Ureter (tissue), 1 donor: ENCODE data around the gene DUXB. TPM values are rescaled to one million over a fixed set of nuclear protein-coding genes. Genes with fewer than 3 reads are reported as not detected.

Source experiments
- DNase-seq: peaks from one replicate; pipeline ENCODE4 v3.0.0-alpha.2; 2020; ENCODE audit warnings: low spot score
- total RNA-seq: library from RNA; stranded (reverse); gene quantifications from one replicate; pipeline ENCODE4 v1.2.4, GENCODE V29; 2023
- donor health status: DM: yes; HTN: yes; CAD: no.

The DUXB gene, protein sequence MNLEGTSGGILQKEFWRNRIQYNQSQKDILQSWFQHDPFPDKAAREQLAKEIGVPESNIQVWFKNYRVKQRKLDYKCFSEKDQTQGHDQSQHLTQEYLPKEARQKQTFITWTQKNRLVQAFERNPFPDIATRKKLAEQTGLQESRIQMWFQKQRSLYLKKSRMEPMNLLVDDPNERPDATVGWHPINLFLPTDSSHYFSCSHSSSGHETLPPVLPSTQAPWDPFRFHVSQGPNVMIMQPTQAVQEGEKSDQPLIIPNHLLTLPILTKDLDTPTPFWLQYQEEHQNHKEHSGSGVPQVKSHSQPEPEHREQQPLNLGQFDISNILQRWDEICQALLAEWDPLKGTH
- not detected for total RNA-seq

DNA sequence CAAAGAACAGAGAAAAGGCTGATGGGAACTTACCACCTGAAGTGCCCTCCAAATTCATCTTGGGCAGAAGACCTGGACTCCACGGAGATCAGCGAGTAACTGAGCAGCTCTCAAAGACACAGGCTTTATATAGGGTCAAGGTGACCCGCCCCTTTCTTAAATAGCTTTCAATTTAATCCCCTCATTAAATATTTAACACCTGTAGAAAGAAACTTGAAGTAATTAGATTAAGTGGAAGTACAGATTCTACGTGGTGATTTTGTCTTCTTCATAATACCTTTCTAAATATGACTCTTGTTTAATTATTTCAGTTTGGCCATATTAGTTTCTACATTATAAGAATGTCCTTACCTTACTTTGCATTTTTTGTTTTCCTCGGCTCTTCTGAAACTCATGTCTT lies at the start of gene DUXB:
Gene DUXB (minus strand): TSS at position 101 of the 400 bp plus-strand sequence. CDS start 43 bp downstream, at position 58.
- DNase-seq = no peak

- DNase-seq = no peak
Observed at GRCh38 chr16:75750528-75750927, 49.3 kb upstream of the DUXB start.

GRCh38 chr16:75746359-75746758 lies 45.1 kb upstream of the DUXB start:
- no peak for DNase-seq

- DNase-seq = no peak
Observed at GRCh38 chr16:75745823-75746222, 44.6 kb upstream of the DUXB start.

GRCh38 chr16:75745242-75745641 lies 44.0 kb upstream of the DUXB start:
- no peak for DNase-seq

GRCh38 chr16:75742424-75743047 lies 41.3 kb upstream of the DUXB start:
- no peak for DNase-seq

- peak; percentile 57 for DNase-seq
Observed at GRCh38 chr16:75733305-75734211, 32.3 kb upstream of the DUXB start.

DNA sequence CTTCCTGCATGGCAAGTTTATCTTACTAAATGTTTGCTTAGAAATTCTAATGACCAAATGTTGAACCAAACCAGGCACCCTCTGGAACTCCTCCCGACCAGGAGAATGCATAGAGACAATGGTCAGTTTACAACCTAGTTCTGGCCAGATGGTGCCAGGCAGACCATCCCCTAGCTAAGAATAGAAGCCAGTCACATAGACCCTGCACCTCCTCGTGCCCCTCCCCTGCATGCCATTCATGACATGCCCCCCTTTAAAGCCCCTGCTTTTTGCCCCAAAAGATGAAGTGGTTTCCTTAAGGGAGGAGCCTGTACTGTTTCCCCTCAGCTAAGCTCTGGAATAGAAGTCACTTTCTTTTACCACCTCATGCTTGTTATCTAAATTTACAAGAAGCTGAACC lies 31.6 kb upstream of the DUXB start:
- DNase-seq = no peak

DNA sequence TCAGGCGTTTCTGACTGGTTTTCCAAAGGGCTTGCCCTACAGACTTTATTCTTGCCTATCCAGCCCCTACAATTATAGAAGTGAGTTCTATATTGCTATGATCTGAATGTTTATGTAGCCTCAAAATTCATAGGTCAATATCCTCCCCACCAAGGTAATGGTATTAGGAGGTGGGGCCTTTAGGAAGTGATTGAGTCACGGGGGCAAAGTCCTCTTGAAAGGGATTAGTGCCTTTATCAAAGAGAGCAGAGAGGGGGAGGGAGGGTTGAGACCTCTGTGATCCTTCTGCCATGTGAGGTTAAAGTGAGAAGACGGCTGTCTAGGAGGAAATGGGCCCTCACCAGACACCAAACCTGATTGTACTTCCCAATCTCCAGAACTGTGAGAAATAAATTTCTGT lies 26.0 kb upstream of the DUXB start:
- no peak for DNase-seq

DNA sequence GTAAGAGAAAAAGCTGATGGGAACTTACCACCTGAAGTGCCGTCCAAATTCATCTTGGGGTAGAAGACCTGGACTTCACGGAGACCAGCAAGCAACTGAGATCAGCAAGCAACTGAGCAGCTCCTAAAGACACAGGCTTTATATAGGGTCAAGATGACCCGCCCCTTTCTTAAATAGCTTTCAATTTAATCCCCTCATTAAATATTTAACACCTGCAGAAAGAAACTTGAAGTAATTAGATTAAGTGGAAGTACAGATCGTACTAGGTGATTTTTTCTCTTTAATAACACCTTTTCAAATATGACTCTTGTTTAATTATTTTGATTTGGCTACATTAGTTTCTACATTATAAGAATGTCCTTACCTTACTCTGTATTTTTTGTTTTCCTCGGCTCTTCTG lies 25.1 kb upstream of the DUXB start, which contains the start of gene CPHXL:
Gene CPHXL (minus strand): TSS at position 101 of the 400 bp plus-strand sequence. CDS start 48 bp downstream, at position 53.
- DNase-seq = no peak

DNA sequence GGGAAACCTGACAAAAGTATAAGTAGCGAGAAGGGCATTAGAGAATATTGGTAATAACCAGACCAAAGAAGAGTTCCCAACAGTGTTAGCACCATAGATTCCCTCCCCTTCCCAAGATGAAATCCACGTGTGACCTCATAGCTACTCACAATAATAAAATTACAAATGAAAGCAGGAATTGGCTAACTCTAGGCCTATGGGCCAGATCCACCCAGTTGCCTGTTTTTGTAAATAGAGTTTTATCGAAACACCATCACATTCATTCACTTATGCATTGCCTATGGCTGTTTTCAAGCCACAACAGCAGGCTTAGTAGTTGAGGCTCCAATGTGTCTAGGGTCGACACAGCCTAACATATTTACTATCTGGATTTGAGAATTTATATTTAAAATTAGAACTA lies 17.2 kb upstream of the DUXB start:
- no peak for DNase-seq

GRCh38 chr16:75714661-75715060 lies 13.4 kb upstream of the DUXB start:
- DNase-seq = no peak

GRCh38 chr16:75710344-75710743 lies 9.1 kb upstream of the DUXB start:
- DNase-seq = no peak

- DNase-seq = no peak
Observed at GRCh38 chr16:75703306-75703705, 2.0 kb upstream of the DUXB start.

DNA sequence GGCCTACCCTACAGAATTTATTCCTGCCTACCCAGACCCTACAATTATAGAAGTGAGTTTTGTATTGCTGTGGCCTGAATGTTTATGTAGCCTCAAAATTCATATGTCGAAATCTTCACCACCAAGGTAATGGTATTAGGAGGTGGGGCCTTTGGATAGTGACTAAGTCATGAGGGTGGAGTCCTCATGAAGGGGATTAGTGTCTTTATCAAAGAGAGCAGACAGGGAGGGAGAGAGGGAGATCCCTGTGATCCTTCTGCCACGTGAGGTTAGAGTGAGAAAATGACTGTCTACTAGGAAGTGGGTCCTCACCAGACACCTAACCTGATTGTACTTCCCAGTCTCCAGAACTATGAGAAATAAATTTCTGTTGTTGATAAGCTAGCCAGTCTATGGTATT lies 981 bp upstream of the DUXB start:
- DNase-seq = no peak

DNA sequence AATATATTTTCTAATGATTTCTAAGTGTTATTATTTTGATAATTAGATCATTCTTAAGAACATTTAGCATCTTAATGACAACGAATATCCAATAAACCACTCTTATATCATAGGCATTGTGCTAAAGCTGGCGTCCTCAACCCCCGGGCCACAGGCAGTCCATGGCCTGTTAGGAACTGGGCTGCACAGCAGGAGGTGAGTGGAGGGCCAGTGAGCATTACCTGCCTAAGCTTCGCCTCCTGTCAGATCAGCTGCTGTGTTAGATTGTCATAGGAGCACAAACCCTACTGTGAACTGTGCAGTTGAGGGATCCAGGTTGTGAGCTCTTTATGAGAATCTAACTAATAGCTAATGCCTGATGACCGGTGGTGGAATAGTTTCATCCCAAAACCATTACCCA lies 3.7 kb downstream of the DUXB start:
- DNase-seq = no peak

GRCh38 chr16:75695708-75696107 lies 5.6 kb downstream of the DUXB start:
- no peak for DNase-seq

DNA sequence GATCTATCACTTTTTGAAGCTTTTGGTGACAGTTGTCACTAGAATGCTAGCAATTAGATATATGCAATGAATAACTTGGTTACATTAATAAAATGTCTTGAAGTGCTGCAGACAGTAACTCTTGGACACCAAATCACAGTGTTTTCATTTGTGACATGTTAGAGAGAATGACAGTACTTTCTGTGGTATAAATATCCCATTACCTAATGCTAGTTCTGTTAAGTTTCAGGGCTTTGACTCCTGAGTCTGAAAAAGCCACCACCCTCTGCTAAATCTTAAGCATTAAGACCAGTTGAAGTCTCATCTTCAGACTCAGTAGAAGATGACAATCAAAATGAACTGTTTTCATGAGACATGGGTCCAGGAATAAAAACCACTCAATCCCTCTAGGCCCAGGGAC lies 13.9 kb downstream of the DUXB start:
- no peak for DNase-seq

- no peak for DNase-seq
Observed at GRCh38 chr16:75682308-75682707, 19.0 kb downstream of the DUXB start.

GRCh38 chr16:75679366-75679765 lies 21.9 kb downstream of the DUXB start:
- DNase-seq = no peak

DNA sequence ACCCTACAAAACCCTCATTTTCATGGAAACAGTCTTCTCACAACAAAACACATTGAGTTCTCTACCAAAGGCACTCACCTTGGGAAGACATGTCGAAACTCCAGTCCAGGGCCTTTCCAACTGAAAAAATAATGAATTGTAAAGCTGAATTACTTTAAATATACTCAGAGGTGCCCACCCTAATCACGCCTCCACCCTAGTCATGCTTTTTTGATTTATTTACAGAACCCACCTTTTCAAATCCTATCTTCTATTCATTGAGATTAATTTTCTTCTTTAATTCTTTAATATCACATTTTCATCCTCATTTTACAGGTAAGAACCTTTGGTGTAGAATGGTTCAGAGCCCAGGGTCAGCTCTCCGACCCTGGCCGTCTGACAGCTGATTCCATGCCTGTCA lies 24.4 kb downstream of the DUXB start, which contains the start of gene CPHXL2:
Gene CPHXL2 (minus strand): TSS at position 101 of the 400 bp plus-strand sequence. CDS start 10 bp downstream, at position 91.
- DNase-seq = no peak

DNA sequence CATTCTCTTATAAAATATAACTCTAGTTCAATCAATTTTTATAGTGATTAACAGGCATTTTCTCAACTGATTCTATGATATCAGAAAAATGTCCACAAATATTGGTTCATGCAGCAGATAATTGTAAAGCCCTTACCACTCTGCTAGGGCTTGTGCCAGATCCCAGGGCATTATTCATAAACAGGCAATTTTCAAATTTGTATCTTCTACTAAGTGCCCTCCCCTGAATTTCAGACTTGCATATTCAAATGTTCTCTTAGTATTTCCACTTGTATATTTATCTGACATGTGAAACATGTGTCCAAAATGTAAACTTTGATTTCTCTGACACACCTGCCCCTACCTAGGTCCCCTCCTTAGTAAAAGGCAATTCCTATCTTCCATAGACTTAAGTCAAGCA lies 33.8 kb downstream of the DUXB start:
- DNase-seq = no peak
